Stomach (tissue), 9 donors: ENCODE results near the gene AK2. TPM values are rescaled to one million over a fixed set of nuclear protein-coding genes. Genes with fewer than 3 reads are reported as not detected.

Experiments
- DNase-seq, 2 donors: peaks; one replicate each; pipeline versions ENCODE4 v3.0.0 to v3.0.0-alpha.2; 2013 to 2019
- H3K27ac ChIP-seq, 5 donors: fragments of 200-600 bp in 4 of 5; sonication (generic) in 4 of 5; one replicate each; pipeline ENCODE4 v1.5.1; 2013 to 2019; ENCODE audit warnings: mild to moderate bottlenecking in 1 of 5, moderate library complexity in 1 of 5
- H3K27me3 ChIP-seq, 3 donors: fragments of 200-600 bp; sonication (generic); one replicate each; pipeline ENCODE4 v1.5.1; 2017 to 2019; ENCODE audit warnings: mixed run types in 1 of 3
- H3K36me3 ChIP-seq, 4 donors: fragments of 200-600 bp; sonication (generic); 1 replicate in 3 of 4; 2 replicates in 1 of 4; pipeline ENCODE4 v1.5.1; 2016 to 2019
- H3K4me1 ChIP-seq, 4 donors: fragments of 200-600 bp; sonication (generic); one replicate each; pipeline ENCODE4 v1.5.1; 2016 to 2019
- H3K4me3 ChIP-seq, 4 donors: fragments of 200-600 bp; sonication (generic) in 3 of 4; one replicate each; pipeline ENCODE4 v1.5.1; 2016 to 2019; ENCODE audit warnings: mild to moderate bottlenecking in 1 of 4
- H3K9me3 ChIP-seq, 4 donors: fragments of 200-600 bp; sonication (generic); one replicate each; pipeline ENCODE4 v1.5.1; 2016 to 2019
- EP300 ChIP-seq: sonication (generic); formaldehyde crosslinking; IDR thresholded peaks from one replicate; pipeline ENCODE4 v1.6.1; 2017; ENCODE audit warnings: antibody characterized with exemption
- POLR2A ChIP-seq, 4 donors: fragments of 450-650 bp; IDR thresholded peaks; one replicate each; pipeline ENCODE4 v1.6.1; 2016; ENCODE audit warnings: antibody characterized with exemption in 4 of 4, control low read depth in 2 of 4, mild to moderate bottlenecking in 1 of 4, moderate library complexity in 1 of 4
- POLR2AphosphoS5 ChIP-seq, 3 donors: sonication (generic); formaldehyde crosslinking; IDR thresholded peaks; one replicate each; pipeline ENCODE4 v1.6.1; 2016; ENCODE audit warnings: antibody characterized with exemption in 3 of 3
- WGBS, 5 donors: extraction: QIAGEN DNeasy Blood & Tissue Kit in 3 of 5; methylation state at CpG; one replicate each; pipeline versions ENCODE4 v1.1.5 to v1.1.7; 2013 to 2018; 5-methylcytosine and 5-hydroxymethylcytosine counted together
- intact Hi-C: fragments of 100-400 bp; cut with DNase I; formaldehyde crosslinking; loops from one replicate; pipeline ENCODE4 v1.15.1; 2023; ENCODE audit warnings: low total_unique reads
- polyA plus RNA-seq, 3 donors: library from polyadenylated mRNA; stranded (reverse); fragments of 200-250 nt; gene quantifications; one replicate each; pipeline ENCODE4 v1.2.3, GENCODE V29; 2013
- total RNA-seq, 5 donors: library from RNA; depleted of rRNA; stranded (reverse); fragments of >200 nt; gene quantifications; one replicate each; pipeline versions ENCODE4 v1.1.0 to v1.2.3, GENCODE V29; 2014 to 2016
- TF ChIP-seq, protein P1 (sequence below), 7 experiments: fragments of 450-650 bp in 4 of 7; fragments of 200-600 bp in 3 of 7; sonication (generic) in 3 of 7; IDR thresholded peaks; one replicate each; pipeline ENCODE4 v1.5.1; 2016 to 2019; ENCODE audit warnings: antibody characterized with exemption in 7 of 7, control low read depth in 2 of 7, mild to moderate bottlenecking in 1 of 7
- donor health status: healthy with polysubstance abuse.
- donor health status: Bipolar disorder and iron deficiency.
- donor health status: healthy.

The AK2 gene
- total and polyA plus RNA-seq, 8 donors = 71.0 to 263 (median 115) TPM

DNA sequence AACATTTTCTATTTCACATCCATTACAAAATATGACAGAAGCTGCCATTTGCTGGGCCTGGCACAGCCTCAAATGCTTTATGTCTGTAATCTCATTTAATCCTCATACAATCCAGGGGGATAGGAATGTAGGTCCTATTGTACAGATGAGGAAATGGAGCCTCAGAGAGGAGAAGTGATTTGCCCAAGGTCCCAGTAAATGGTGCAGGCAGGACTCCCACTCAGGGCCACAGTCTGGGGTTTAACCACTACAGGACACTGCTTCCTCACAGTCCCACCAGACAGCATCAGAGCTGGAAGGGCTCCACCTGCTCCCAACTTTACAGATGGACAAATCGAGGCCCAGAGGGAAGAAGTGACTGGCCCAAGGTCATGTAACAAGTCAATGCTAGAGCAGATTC is 51.5 kb downstream of the AK2 start:
- no peaks in the 10 kb centered on the region for H3K27me3 ChIP-seq
- TF ChIP-seq POLR2A (IDR thresholded peaks at IDR 0.05) = no peak
- TF ChIP-seq EP300 = no peak
- TF ChIP-seq, protein P1, sequence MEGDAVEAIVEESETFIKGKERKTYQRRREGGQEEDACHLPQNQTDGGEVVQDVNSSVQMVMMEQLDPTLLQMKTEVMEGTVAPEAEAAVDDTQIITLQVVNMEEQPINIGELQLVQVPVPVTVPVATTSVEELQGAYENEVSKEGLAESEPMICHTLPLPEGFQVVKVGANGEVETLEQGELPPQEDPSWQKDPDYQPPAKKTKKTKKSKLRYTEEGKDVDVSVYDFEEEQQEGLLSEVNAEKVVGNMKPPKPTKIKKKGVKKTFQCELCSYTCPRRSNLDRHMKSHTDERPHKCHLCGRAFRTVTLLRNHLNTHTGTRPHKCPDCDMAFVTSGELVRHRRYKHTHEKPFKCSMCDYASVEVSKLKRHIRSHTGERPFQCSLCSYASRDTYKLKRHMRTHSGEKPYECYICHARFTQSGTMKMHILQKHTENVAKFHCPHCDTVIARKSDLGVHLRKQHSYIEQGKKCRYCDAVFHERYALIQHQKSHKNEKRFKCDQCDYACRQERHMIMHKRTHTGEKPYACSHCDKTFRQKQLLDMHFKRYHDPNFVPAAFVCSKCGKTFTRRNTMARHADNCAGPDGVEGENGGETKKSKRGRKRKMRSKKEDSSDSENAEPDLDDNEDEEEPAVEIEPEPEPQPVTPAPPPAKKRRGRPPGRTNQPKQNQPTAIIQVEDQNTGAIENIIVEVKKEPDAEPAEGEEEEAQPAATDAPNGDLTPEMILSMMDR (IDR thresholded peaks at IDR 0.05) = no peak
- no peak for TF ChIP-seq POLR2AphosphoS5 (IDR thresholded peaks at IDR 0.05)
- no peaks in the 10 kb centered on the region for H3K9me3 ChIP-seq
- WGBS, 5 donors = 90 to 100% (median 100%) methylated on average over 1 of the region's 1 CpG
- H3K4me3 ChIP-seq = no peak overlapping the region
- intact Hi-C loops = no loop called here
- H3K4me1 ChIP-seq = peaks cover 28 to 48% (median 32%) of the 10 kb centered on the region in 4 donors
- no peak for DNase-seq
- H3K36me3 ChIP-seq = no peaks in the 10 kb centered on the region
- no peak overlapping the region for H3K27ac ChIP-seq

DNA sequence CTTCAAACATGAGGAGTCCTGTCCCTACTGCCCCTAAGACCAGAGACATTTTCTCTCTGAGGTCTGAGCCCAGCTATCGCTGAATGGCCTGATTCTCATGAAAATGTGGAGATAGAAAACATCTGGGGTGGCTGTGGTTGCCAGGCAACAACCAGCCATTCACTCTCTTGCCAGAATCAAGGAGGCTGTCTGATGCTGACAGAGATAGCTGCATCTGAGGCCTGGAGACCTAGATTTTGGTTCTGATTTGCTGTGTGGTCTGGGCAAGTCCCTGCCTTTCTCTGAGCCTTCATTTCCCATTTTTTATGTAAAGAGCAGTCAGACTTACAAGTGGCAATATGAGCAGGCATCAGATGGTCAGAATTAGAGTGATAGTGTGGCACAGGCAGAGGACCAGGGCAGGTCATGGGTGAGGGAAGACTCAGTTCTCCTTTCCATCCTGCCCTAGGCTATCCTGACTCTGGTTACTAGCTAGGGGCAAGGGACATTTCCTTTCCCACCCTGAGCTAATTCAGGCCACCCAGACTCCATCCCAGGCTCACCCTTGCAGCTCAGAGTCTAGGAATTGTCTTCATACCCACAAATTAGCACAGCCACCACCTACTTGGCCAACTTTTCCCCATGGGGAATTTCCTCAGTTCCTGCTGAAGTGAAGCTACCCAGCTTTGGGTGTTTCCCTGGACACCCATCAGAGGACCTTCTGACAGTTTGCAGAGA is 52.1 kb downstream of the AK2 start:
- peaks cover 28 to 50% (median 30%) of the 10 kb centered on the region in 4 donors for H3K4me1 ChIP-seq
- H3K36me3 ChIP-seq = no peaks in the 10 kb centered on the region
- 44 to 90% (median 77%) methylated on average over 1 of the region's 1 CpG for WGBS, 5 donors
- no peak for DNase-seq
- no peaks in the 10 kb centered on the region for H3K27me3 ChIP-seq
- TF ChIP-seq, protein P1 (IDR thresholded peaks at IDR 0.05) = no peak
- TF ChIP-seq EP300 (no peak), POLR2AphosphoS5 (IDR thresholded peaks at IDR 0.05) (no peak), POLR2A (IDR thresholded peaks at IDR 0.05) (no peak)
- peak overlapping the region in 2 of 5 donors; percentile 2 to 47 for H3K27ac ChIP-seq
- no peak overlapping the region for H3K4me3 ChIP-seq
- no peaks in the 10 kb centered on the region for H3K9me3 ChIP-seq
- intact Hi-C loops = no loop called here

DNA sequence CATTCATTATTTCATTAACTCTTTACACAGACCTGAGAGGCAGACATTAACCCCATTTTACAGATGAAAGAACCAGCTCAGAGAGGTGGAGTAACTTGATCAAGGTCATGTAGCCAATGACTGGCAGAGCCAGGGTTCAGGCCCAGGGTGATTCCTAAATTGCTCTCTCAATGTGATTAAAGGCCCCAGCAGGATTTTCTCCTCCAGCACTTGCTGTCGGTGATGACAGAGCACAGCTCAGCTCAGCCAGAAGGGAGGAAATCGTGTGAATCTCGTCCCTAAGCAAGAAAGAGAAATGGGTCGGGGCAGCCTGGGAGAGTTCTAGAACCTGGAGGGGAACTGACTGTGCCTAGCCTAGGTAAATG is 52.6 kb downstream of the AK2 start:
- Histone ChIP-seq H3K36me3 (no peaks in the 10 kb centered on the region), H3K4me3 (no peak overlapping the region), H3K9me3 (no peaks in the 10 kb centered on the region), H3K4me1 (peaks cover 23 to 45% (median 26%) of the 10 kb centered on the region in 4 donors), H3K27me3 (no peaks in the 10 kb centered on the region), H3K27ac (peak overlapping the region in 2 of 5 donors; percentile 2 to 47)
- 66 to 83% (median 76%) methylated on average over 4 of the region's 4 CpGs for WGBS, 5 donors
- no peak for DNase-seq
- TF ChIP-seq EP300 (no peak), POLR2AphosphoS5 (IDR thresholded peaks at IDR 0.05) (no peak), POLR2A (IDR thresholded peaks at IDR 0.05) (no peak)
- TF ChIP-seq, protein P1 (IDR thresholded peaks at IDR 0.05) = no peak
- intact Hi-C loops = no loop called here

DNA sequence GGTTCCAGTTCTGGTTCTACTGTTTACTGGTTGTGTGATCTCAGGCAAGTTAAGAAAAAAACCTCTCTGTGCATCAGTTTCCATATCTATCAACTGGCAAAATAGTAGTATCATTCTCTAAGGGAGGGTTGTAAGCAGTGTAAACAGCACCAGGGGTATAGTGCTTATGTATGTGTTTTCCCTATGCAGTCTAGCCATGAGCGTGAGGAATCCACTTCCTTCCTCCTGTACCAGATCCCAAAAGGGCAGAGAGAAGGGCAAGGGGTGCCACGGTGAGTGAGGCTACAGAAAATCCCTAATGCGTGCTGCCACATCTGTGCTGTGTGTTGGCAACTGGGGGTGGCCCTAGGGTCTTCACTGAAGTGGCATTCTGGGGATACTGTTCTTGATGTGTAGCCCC is 53.7 kb downstream of the AK2 start:
- H3K4me1 ChIP-seq = peaks cover 14 to 34% (median 20%) of the 10 kb centered on the region in 4 donors
- H3K9me3 ChIP-seq = no peaks in the 10 kb centered on the region
- no peaks in the 10 kb centered on the region for H3K27me3 ChIP-seq
- WGBS, 5 donors = 86 to 91% (median 88%) methylated on average over 3 of the region's 3 CpGs
- intact Hi-C loops = no loop called here
- no peak for DNase-seq
- H3K36me3 ChIP-seq = no peaks in the 10 kb centered on the region
- no peak overlapping the region for H3K27ac ChIP-seq
- TF ChIP-seq EP300 (no peak), POLR2A (IDR thresholded peaks at IDR 0.05) (no peak), POLR2AphosphoS5 (IDR thresholded peaks at IDR 0.05) (no peak)
- TF ChIP-seq, protein P1 (IDR thresholded peaks at IDR 0.05) = no peak
- no peak overlapping the region for H3K4me3 ChIP-seq
